Fibroblast of villous mesenchyme (primary cell): Measurements from ENCODE around the gene STARD10. TPM values are rescaled to one million over a fixed set of nuclear protein-coding genes. Genes with fewer than 3 reads are reported as not detected.
A peak's percentile ranks its signal among the peaks of the same experiment; 100 is the strongest.

Experiments used
- DNase-seq: peaks from one replicate; pipeline ENCODE4 v3.0.0-alpha.2; 2010; ENCODE audit warnings: low read depth
- H3K4me3 ChIP-seq: 2 replicates; pipeline ENCODE4 v1.5.1; 2011; ENCODE audit warnings: low read depth, mild to moderate bottlenecking, low read length
- total RNA-seq: library from RNA; depleted of rRNA; stranded (reverse); fragments of >200 nt; gene quantifications from 2 replicates; pipeline ENCODE4 v1.2.3, GENCODE V29; 2012
- TF ChIP-seq, protein P1 (sequence below): IDR thresholded peaks from 2 replicates; pipeline ENCODE4 v1.5.1; 2012; ENCODE audit warnings: low read depth, mild to moderate bottlenecking, low read length; ENCODE audit not compliant: insufficient read depth

Gene STARD10
- total RNA-seq, 1 donor = 34.5 TPM

DNA sequence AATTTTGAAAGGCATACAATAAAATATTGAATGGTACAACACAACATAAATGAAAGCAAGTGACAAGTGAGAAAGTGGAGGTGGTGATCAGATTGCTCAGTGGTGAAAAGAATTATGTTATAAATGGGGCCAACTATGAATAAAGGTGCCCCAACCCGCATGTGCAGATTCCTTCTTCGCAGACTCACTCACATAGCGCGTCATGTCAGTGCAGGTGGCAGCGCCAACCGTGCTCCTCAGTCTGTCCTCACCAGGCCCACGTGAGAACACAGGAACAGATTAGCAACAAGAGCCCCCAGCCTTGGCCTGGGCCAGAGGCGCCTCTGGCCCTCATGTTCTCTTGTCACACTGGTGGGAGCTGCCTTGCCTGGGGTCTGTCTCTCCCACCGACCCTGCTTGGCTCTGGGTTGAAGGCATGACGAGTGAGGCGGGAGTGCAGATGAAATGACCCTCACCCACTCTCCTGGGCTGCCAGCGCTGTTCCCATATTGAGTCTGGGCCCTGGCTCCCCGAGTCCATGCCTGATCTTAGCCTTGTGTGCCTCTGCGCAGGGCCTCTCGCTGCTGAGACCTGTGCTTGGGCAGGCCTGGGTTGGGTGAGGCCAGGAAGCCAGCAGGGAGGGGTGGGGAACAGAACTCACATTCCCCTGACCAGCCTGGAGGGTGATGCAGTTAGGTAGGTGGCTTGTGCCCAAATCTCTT, 26.7 kb upstream of the STARD10 start:
- TF ChIP-seq, protein P1, sequence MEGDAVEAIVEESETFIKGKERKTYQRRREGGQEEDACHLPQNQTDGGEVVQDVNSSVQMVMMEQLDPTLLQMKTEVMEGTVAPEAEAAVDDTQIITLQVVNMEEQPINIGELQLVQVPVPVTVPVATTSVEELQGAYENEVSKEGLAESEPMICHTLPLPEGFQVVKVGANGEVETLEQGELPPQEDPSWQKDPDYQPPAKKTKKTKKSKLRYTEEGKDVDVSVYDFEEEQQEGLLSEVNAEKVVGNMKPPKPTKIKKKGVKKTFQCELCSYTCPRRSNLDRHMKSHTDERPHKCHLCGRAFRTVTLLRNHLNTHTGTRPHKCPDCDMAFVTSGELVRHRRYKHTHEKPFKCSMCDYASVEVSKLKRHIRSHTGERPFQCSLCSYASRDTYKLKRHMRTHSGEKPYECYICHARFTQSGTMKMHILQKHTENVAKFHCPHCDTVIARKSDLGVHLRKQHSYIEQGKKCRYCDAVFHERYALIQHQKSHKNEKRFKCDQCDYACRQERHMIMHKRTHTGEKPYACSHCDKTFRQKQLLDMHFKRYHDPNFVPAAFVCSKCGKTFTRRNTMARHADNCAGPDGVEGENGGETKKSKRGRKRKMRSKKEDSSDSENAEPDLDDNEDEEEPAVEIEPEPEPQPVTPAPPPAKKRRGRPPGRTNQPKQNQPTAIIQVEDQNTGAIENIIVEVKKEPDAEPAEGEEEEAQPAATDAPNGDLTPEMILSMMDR = no peak
- no peak for DNase-seq

DNA sequence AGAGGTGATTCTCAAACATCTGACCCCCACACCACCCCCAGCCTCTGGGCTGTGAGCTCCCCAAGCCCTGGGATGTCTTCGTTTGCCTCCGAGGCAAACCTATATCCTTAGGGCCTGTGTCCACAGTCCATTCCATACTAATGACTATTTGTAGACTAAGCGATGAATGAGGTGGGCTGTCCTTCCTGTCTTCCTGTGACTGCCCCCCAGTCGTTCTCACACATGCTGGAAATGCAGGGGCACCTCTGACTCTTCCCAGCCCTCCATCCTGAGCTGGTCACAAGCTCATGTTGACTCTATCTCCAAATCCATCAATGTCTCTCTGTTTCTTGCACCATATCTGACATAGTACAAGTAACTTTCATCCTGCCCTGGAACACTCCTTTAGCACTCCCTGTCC, 25.1 kb upstream of the STARD10 start:
- H3K4me3 ChIP-seq = no peak overlapping the region
- DNase-seq = no peak
- TF ChIP-seq, protein P1 = no peak

More for the DNA sequence above, 26.7 kb upstream of the STARD10 start:
- H3K4me3 ChIP-seq = no peak overlapping the region

DNA sequence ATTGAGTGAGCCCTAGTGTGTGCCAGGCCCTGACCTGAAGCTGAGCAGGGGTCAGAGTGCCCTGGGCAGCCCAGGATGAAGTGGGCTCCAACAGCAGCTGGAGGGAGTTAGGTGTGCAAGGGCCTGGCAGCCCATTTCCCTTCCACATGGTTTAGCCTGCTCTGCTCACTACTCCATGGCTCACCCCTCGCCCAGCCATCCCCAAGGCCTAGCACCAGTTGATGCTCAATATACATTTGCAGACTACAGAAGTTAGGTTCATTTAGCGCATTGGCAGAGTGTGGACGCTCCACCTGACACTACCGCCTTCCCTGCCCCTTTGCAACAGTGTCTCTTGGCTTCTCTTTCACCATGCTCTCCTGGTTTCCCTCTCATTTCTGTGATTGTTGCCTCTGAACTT, 24.1 kb upstream of the STARD10 start:
- no peak overlapping the region for H3K4me3 ChIP-seq
- DNase-seq = no peak

DNA sequence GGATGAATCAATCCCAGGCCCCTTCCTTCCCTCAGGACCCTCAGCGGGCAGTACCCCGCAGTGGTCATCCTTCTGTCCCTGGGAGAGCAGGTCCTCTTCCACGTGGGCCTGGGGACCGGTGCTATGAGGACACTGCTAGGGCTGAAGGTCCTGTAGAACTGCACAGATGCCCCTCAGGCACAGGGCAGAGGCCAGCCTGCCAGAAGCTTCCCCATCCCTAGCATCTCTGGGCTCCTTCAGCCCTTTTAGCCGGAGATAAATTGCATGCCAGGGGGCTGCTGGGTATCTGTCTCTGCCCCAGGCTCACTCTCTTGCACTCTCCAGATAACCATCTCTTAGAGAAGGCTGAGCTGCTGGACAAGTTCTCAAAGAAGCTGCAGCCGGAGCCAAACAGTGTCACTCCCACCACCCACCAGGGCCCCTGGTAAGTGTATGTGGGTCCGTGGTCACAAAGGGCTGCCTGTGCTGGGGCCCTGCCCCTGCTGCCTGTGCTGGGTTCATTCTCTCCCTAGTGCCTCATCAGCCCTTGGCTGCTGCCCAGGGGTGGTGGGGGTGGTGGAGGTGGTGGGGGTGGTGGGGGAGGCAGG, 22.6 kb upstream of the STARD10 start:
- no peak overlapping the region for H3K4me3 ChIP-seq
- TF ChIP-seq, protein P1 = no peak
- no peak for DNase-seq

More for the DNA sequence above, 24.1 kb upstream of the STARD10 start:
- TF ChIP-seq, protein P1 = no peak

DNA sequence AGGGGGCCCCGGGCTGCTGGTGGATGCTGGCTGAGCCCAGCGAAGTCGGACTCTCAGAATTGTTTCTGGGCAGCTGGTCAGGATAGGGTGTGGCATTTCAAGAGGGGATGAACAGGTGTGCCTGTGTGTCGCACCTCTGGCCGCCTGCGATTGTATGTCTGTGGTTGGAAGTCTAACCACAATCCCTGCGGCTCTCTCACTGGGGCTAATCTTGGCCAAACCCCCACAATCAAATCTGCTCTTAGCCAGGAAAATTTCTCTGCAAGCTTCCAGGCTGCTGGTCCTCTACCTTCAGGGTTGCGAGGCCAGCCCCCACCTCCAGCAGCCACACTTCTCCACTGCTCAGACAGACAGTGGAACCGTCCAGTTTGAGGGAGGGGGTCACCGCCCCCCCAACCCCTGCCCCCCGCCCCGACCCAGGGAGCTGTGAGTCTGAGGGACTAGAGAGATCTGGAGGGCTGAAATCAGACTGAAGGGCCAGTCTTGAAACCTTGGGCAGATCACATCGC, 21.3 kb upstream of the STARD10 start:
- TF ChIP-seq, protein P1 = no peak
- no peak for DNase-seq
- peak overlapping the region; percentile 89 for H3K4me3 ChIP-seq

DNA sequence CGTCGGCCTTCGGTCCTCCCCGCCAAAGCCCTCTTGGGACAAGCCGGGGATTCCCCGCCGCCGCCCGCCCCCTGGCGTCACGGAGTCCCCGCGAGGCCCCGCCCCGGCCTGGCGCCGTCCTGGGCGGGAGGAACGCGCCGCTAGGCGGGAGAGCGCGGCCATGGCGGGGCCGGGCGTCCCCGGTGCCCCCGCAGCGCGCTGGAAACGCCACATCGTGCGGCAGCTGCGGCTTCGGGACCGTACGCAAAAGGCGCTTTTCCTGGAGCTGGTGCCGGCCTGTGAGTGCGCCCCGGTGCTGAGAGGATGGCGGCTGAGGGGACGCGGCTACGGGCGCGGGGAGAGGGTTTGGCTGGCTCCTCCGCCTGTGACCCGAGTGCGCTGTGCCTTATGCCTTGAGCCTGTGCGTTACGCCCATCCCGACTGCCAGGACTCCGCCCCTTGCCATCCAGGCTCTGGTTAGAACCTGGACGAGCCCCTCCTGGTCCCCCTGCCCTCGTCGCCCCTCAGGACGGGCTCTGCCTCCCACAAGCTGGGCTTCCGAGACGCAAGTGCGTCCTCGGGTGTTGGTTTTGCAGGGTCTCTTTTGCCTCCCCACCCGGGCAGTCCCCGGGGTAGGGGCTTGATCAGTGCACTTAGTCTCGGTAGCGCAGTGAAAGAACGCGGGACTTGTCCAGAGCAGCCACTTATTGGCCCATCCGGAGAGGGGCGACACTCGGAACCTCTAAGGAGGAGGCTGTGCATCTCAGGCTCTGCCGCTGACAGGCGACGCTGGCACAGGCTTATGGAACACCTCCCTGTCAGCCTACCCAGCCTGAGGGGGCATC, 20.7 kb upstream of the STARD10 start, which contains the start of gene ATG16L2:
Gene ATG16L2, plus strand, starts transcription at position 126 of the 824 bp plus-strand sequence. Its CDS starts 35 bp downstream, at position 161.
- peak; percentile 89 for DNase-seq
- peak within 1 kb of the TSS; percentile 89 for H3K4me3 ChIP-seq
- TF ChIP-seq, protein P1 = peak; percentile 13
